HFFc6 (cell line): Measurements from ENCODE around the gene TENT4B. TPM values are rescaled to one million over a fixed set of nuclear protein-coding genes. Genes with fewer than 3 reads are reported as not detected.

Experiments used
- DNase-seq: peaks from one replicate; pipeline ENCODE4 v3.0.0-alpha.2; 2018
- H3K27ac Mint-ChIP-seq: 2 replicates; pipeline ENCODE4 v1.8.0; 2020; ENCODE audit warnings: mild to moderate bottlenecking, mixed read lengths
- H3K27me3 Mint-ChIP-seq: 2 replicates; pipeline ENCODE4 v1.8.0; 2021; ENCODE audit warnings: mild to moderate bottlenecking, moderate library complexity, mixed read lengths; ENCODE audit not compliant: insufficient read depth
- H3K36me3 Mint-ChIP-seq: 2 replicates; pipeline ENCODE4 v1.8.0; 2021; ENCODE audit warnings: low read depth, mixed read lengths
- H3K4me1 Mint-ChIP-seq: 2 replicates; pipeline ENCODE4 v1.8.0; 2020; ENCODE audit warnings: low read depth, mixed read lengths
- H3K4me3 Mint-ChIP-seq: 2 replicates; pipeline ENCODE4 v1.8.0; 2020; ENCODE audit warnings: mild to moderate bottlenecking, moderate library complexity, mixed read lengths
- H3K9me3 Mint-ChIP-seq: 2 replicates; pipeline ENCODE4 v1.8.0; 2020; ENCODE audit warnings: mild to moderate bottlenecking, mixed read lengths
- CTCF ChIP-seq: fragments of 200-600 bp; sonication (generic); IDR thresholded peaks from 2 replicates; pipeline ENCODE4 v1.5.0; 2021; ENCODE audit warnings: antibody characterized with exemption, mild to moderate bottlenecking
- total RNA-seq, 6 experiments: library from RNA; stranded (reverse); fragmentation: NEBNext Ultra II Directional; extraction: Animal tissue kit (Norgen Biotek cat#: 25700); gene quantifications; 2 replicates in 1 of 6; 3 replicates in 5 of 6; pipeline ENCODE4 v1.2.3, GENCODE V29; 2021

The TENT4B gene
- total RNA-seq, 6 experiments from 2014 or later = 19.4 to 23.0 (median 21.6) TPM

GRCh38 chr16:50188619-50189136 is 35.6 kb downstream of the TENT4B start:
- peaks cover 3% of the 10 kb centered on the region for H3K27me3 Mint-ChIP-seq
- no peak for DNase-seq
- H3K27ac Mint-ChIP-seq = no peak overlapping the region
- no peak for TF ChIP-seq CTCF
- H3K4me1 Mint-ChIP-seq = peaks cover 74% of the 10 kb centered on the region
- H3K9me3 Mint-ChIP-seq = no peaks in the 10 kb centered on the region
- no peak overlapping the region for H3K4me3 Mint-ChIP-seq
- H3K36me3 Mint-ChIP-seq = peaks cover 10% of the 10 kb centered on the region

- Mint-ChIP-seq H3K4me3 (no peak overlapping the region), H3K4me1 (peaks cover 74% of the 10 kb centered on the region), H3K9me3 (no peaks in the 10 kb centered on the region), H3K27ac (no peak overlapping the region), H3K27me3 (peaks cover 3% of the 10 kb centered on the region), H3K36me3 (peaks cover 18% of the 10 kb centered on the region)
- DNase-seq = no peak
- no peak for TF ChIP-seq CTCF
Measured at GRCh38 chr16:50190292-50190691, 37.2 kb downstream of the TENT4B start.

- H3K27me3 Mint-ChIP-seq = peaks cover 1% of the 10 kb centered on the region; the same call in 1 of the 2 replicates
- peak overlapping the region; percentile 46 for H3K27ac Mint-ChIP-seq
- peaks cover 18% of the 10 kb centered on the region for H3K36me3 Mint-ChIP-seq
- TF ChIP-seq CTCF = no peak
- no peaks in the 10 kb centered on the region for H3K9me3 Mint-ChIP-seq
- DNase-seq = no peak
- peaks cover 82% of the 10 kb centered on the region for H3K4me1 Mint-ChIP-seq
- 0 out of 2 replicates have a peak overlapping the region, but pooled peaks have one; percentile 11 for H3K4me3 Mint-ChIP-seq
Measured at GRCh38 chr16:50192386-50193050, 39.4 kb downstream of the TENT4B start.

- Mint-ChIP-seq H3K9me3 (no peaks in the 10 kb centered on the region), H3K36me3 (peaks cover 18% of the 10 kb centered on the region), H3K27ac (peak overlapping the region; percentile 86), H3K4me1 (peaks cover 82% of the 10 kb centered on the region), H3K27me3 (peaks cover 4% of the 10 kb centered on the region; the same call in 1 of the 2 replicates), H3K4me3 (peak overlapping the region; percentile 73)
- TF ChIP-seq CTCF = no peak
- no peak for DNase-seq
Measured at GRCh38 chr16:50193594-50193993, 40.5 kb downstream of the TENT4B start.

- Mint-ChIP-seq H3K27me3 (peaks cover 3% of the 10 kb centered on the region; the same call in 1 of the 2 replicates), H3K9me3 (no peaks in the 10 kb centered on the region), H3K27ac (peak overlapping the region; percentile 84), H3K4me1 (peaks cover 88% of the 10 kb centered on the region), H3K36me3 (peaks cover 22% of the 10 kb centered on the region), H3K4me3 (peak overlapping the region; percentile 83)
- no peak for TF ChIP-seq CTCF
- DNase-seq = peak; percentile 63
Measured at GRCh38 chr16:50195276-50195675, 42.2 kb downstream of the TENT4B start.
